Chondrocyte (in vitro differentiated cells): ENCODE measurements around the gene TMEM129. TPM values are rescaled to one million over a fixed set of nuclear protein-coding genes. Genes with fewer than 3 reads are reported as not detected.

Experiments used
- DNase-seq: peaks from one replicate; pipeline ENCODE4 v3.0.0; 2021; ENCODE audit warnings: mixed read lengths, low spot score
- H3K27ac Mint-ChIP-seq: one replicate; pipeline ENCODE4 v1.8.0; 2021; ENCODE audit warnings: mild to moderate bottlenecking, moderate library complexity, mixed read lengths; ENCODE audit not compliant: unreplicated experiment
- H3K27me3 Mint-ChIP-seq: 2 replicates; pipeline ENCODE4 v1.8.0; 2021; ENCODE audit warnings: low read depth, mixed read lengths
- H3K36me3 Mint-ChIP-seq: 2 replicates; pipeline ENCODE4 v1.8.0; 2021; ENCODE audit warnings: low read depth, mixed read lengths
- H3K4me1 Mint-ChIP-seq: 2 replicates; pipeline ENCODE4 v1.8.0; 2021; ENCODE audit warnings: low read depth, mild to moderate bottlenecking, mixed read lengths
- H3K4me3 Mint-ChIP-seq: one replicate; pipeline ENCODE4 v1.8.0; 2021; ENCODE audit warnings: mild to moderate bottlenecking, moderate library complexity, mixed read lengths; ENCODE audit not compliant: unreplicated experiment
- H3K9me3 Mint-ChIP-seq: 2 replicates; pipeline ENCODE4 v1.8.0; 2021; ENCODE audit warnings: low read depth, mixed read lengths
- total RNA-seq: library from RNA; stranded (reverse); gene quantifications from 3 replicates; pipeline ENCODE4 v1.2.1, GENCODE V29; 2021
- TF ChIP-seq, protein P1 (sequence below): fragments of 200-600 bp; sonication (generic); IDR thresholded peaks from 2 replicates; pipeline ENCODE4 v1.5.0; 2021; ENCODE audit warnings: antibody characterized with exemption, mild to moderate bottlenecking, moderate library complexity

TMEM129 gene
- total RNA-seq, 1 donor from 2014 or later = 43.0 TPM

DNA sequence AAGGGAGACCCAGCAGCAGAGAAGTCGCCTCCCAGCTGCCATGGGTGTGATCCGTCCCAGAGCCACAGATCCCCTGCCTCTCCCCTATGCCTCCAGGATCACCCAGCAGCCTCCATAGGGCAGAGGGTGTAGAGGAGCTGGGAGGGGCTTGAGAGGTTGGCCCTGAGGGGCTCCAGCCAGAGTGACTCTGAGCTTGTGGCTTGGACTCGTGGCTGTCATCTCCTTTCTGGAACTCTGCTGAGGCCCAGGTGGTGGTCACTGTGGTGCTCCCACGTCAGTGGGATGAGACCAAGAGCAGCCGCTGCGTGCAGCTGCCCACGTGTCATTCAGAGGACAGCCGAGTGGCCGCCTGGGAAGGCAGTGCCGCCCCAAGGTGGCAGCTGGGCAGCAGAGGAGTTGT lies 4.4 kb upstream of the TMEM129 start:
- Mint-ChIP-seq H3K9me3 (no peaks in the 10 kb centered on the region), H3K4me3 (no peak overlapping the region), H3K36me3 (peaks cover 7% of the 10 kb centered on the region), H3K4me1 (peaks cover 42% of the 10 kb centered on the region), H3K27me3 (no peaks in the 10 kb centered on the region), H3K27ac (no peak overlapping the region)
- TF ChIP-seq, protein P1, sequence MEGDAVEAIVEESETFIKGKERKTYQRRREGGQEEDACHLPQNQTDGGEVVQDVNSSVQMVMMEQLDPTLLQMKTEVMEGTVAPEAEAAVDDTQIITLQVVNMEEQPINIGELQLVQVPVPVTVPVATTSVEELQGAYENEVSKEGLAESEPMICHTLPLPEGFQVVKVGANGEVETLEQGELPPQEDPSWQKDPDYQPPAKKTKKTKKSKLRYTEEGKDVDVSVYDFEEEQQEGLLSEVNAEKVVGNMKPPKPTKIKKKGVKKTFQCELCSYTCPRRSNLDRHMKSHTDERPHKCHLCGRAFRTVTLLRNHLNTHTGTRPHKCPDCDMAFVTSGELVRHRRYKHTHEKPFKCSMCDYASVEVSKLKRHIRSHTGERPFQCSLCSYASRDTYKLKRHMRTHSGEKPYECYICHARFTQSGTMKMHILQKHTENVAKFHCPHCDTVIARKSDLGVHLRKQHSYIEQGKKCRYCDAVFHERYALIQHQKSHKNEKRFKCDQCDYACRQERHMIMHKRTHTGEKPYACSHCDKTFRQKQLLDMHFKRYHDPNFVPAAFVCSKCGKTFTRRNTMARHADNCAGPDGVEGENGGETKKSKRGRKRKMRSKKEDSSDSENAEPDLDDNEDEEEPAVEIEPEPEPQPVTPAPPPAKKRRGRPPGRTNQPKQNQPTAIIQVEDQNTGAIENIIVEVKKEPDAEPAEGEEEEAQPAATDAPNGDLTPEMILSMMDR = no peak
- peak; percentile 62 for DNase-seq

GRCh38 chr4:1723131-1723801 lies 2.1 kb upstream of the TMEM129 start:
- Mint-ChIP-seq H3K9me3 (no peaks in the 10 kb centered on the region), H3K27me3 (no peaks in the 10 kb centered on the region), H3K4me1 (peaks cover 49% of the 10 kb centered on the region), H3K27ac (peak overlapping the region; percentile 36), H3K36me3 (peaks cover 7% of the 10 kb centered on the region), H3K4me3 (peak overlapping the region; percentile 81)
- DNase-seq = peak; percentile 51
- TF ChIP-seq, protein P1 = no peak

- Mint-ChIP-seq H3K36me3 (peaks cover 6% of the 10 kb centered on the region), H3K4me1 (peaks cover 48% of the 10 kb centered on the region), H3K4me3 (peak overlapping the region; percentile 81), H3K9me3 (no peaks in the 10 kb centered on the region), H3K27me3 (no peaks in the 10 kb centered on the region), H3K27ac (peak overlapping the region; percentile 75)
- peak; percentile 82 for DNase-seq
- TF ChIP-seq, protein P1 = peak; percentile 18
These were observed 1.5 kb upstream of the TMEM129 start for GRCh38 chr4:1722551-1723118.

DNA sequence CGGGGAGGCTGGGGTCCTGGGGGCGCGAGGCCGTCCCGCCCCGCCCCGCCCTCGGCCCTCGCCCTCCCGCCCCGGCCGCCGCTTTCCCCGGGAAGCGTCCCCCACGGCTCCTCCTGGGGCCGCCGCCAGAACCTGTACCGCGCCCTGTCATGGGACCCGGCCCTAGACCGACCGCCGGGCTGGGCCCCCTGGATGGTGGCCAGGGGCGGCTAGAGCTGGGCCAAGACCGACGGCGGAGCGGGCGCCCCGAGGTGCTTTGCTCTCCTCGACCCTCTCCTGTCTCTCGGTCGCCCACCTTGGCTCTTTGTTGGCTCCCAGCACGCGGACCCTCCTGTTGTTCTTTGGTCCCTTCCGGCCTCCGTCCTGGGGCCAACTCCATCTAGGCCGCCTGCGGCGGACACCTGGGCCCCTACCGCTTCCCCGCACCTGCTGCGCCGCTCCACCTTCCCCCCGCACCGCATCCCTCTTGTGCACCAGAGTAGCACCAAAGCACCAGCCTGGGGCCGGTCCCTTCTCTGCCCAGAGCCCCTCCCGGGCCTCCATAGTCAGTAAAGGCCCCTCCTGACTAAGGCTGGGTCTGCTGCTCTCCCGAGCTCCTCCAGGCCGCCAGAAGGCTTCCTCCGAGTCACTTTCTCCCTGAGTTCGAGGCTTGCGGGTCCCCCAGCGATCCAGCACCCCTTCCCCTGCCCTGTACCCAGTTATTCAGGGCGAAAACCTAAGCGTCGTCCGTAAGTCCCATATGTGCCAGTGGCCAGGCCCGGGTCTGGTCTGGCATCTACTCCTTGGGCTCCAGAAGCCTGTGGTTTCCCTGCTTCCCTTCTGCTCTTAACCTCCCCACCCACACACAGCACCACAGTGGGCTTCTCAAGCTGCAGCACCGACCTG lies 785 bp upstream of the TMEM129 start:
- Mint-ChIP-seq H3K27ac (peak overlapping the region; percentile 75), H3K27me3 (no peaks in the 10 kb centered on the region)
- DNase-seq = peak; percentile 79

More for the DNA sequence above, 785 bp upstream of the TMEM129 start:
- TF ChIP-seq, protein P1 = no peak
- peak overlapping the region; percentile 81 for H3K4me3 Mint-ChIP-seq
- peaks cover 7% of the 10 kb centered on the region for H3K36me3 Mint-ChIP-seq
- peaks cover 41% of the 10 kb centered on the region for H3K4me1 Mint-ChIP-seq
- no peaks in the 10 kb centered on the region for H3K9me3 Mint-ChIP-seq
